Lower leg skin (tissue), 4 donors: ENCODE results near the gene MTMR2. TPM values are rescaled to one million over a fixed set of nuclear protein-coding genes. Genes with fewer than 3 reads are reported as not detected.

Source experiments
- DNase-seq, 2 donors: peaks; one replicate each; pipeline ENCODE4 v3.0.0-alpha.2; 2019; ENCODE audit warnings: low spot score in 2 of 2
- H3K4me3 ChIP-seq: fragments of 200-600 bp; sonication (generic); 2 replicates; pipeline ENCODE4 v1.5.1; 2017; ENCODE audit warnings: mild to moderate bottlenecking, low read depth; ENCODE audit not compliant: poor library complexity, severe bottlenecking
- CTCF ChIP-seq, 3 donors: fragments of 450-650 bp; IDR thresholded peaks; one replicate each; pipeline ENCODE4 v1.5.1; 2016; ENCODE audit warnings: antibody characterized with exemption in 3 of 3, mild to moderate bottlenecking in 3 of 3, moderate library complexity in 2 of 3
- POLR2A ChIP-seq, 2 donors: fragments of 450-650 bp; IDR thresholded peaks; one replicate each; pipeline ENCODE4 v1.6.1; 2016 to 2017; ENCODE audit warnings: antibody characterized with exemption in 2 of 2, mild to moderate bottlenecking in 1 of 2, moderate library complexity in 1 of 2
- WGBS, 2 donors: methylation state at CpG; one replicate each; pipeline ENCODE4 v1.1.5; 2018; 5-methylcytosine and 5-hydroxymethylcytosine counted together
- intact Hi-C: fragments of 100-400 bp; cut with DNase I; formaldehyde crosslinking; loops from one replicate; pipeline ENCODE4 v1.15.0; 2023; ENCODE audit warnings: low total_unique reads
- total RNA-seq, 4 donors: library from RNA; depleted of rRNA; stranded (reverse); fragments of >200 nt; gene quantifications; one replicate each; pipeline ENCODE4 v1.1.0, GENCODE V29; 2016

The MTMR2 gene
- total RNA-seq, 4 donors from 2014 or later: 11.1 to 17.4 (median 12.2) TPM

- TF ChIP-seq POLR2A (IDR thresholded peaks at IDR 0.05): no peak
- TF ChIP-seq CTCF (IDR thresholded peaks at IDR 0.05): no peak
- intact Hi-C loops: no loop called here
Measured at GRCh38 chr11:95892892-95893570, 30.9 kb downstream of the MTMR2 start.

GRCh38 chr11:95892492-95892891 is 31.4 kb downstream of the MTMR2 start:
- 94% methylated on average over 2 of the region's 2 CpGs for WGBS, 2 donors
- intact Hi-C loops: no loop called here
- H3K4me3 ChIP-seq: no peak overlapping the region
- no peak for DNase-seq
- TF ChIP-seq CTCF (IDR thresholded peaks at IDR 0.05) (no peak), POLR2A (IDR thresholded peaks at IDR 0.05) (no peak)

More at GRCh38 chr11:95892892-95893570, 30.9 kb downstream of the MTMR2 start:
- WGBS, 2 donors: 94 to 98% methylated on average over 4 of the region's 4 CpGs
- no peak for DNase-seq
- H3K4me3 ChIP-seq: no peak overlapping the region

GRCh38 chr11:95891423-95892170 is 32.3 kb downstream of the MTMR2 start:
- no peak for DNase-seq
- no peak overlapping the region for H3K4me3 ChIP-seq
- 61 to 71% methylated on average over 4 of the region's 4 CpGs for WGBS, 2 donors
- intact Hi-C loops: no loop called here
- TF ChIP-seq POLR2A (IDR thresholded peaks at IDR 0.05) (no peak), CTCF (IDR thresholded peaks at IDR 0.05) (no peak)

GRCh38 chr11:95888852-95889251 is 35.1 kb downstream of the MTMR2 start:
- no peak overlapping the region for H3K4me3 ChIP-seq
- 99 to 100% methylated on average over 4 of the region's 4 CpGs for WGBS, 2 donors
- TF ChIP-seq CTCF (IDR thresholded peaks at IDR 0.05) (no peak), POLR2A (IDR thresholded peaks at IDR 0.05) (no peak)
- intact Hi-C loops: no loop called here
- DNase-seq: no peak

- intact Hi-C loops: no loop called here
- DNase-seq: no peak
- TF ChIP-seq POLR2A (IDR thresholded peaks at IDR 0.05) (no peak), CTCF (IDR thresholded peaks at IDR 0.05) (no peak)
- H3K4me3 ChIP-seq: no peak overlapping the region
Measured at GRCh38 chr11:95888439-95888838, 35.5 kb downstream of the MTMR2 start.
